SKM-1 (cell line): ENCODE data around the gene RAVER1.
A peak's percentile ranks its signal among the peaks of the same experiment; 100 is the strongest.
"Not testable (repeated sequence)": the region's sequence is repeated elsewhere in the genome, so short reads cannot be mapped to it uniquely, and the experiment has no call there.

ENCODE experiments used
- DNase-seq: peaks from one replicate; lab custom pipeline; 2025; ENCODE audit not compliant: unreplicated experiment; lab: John Stamatoyannopoulos, UW

The RAVER1 gene

GRCh38 chr19:10346509-10346908, 13.2 kb upstream of the RAVER1 start:
- DNase-seq, result peak; percentile 60

DNA sequence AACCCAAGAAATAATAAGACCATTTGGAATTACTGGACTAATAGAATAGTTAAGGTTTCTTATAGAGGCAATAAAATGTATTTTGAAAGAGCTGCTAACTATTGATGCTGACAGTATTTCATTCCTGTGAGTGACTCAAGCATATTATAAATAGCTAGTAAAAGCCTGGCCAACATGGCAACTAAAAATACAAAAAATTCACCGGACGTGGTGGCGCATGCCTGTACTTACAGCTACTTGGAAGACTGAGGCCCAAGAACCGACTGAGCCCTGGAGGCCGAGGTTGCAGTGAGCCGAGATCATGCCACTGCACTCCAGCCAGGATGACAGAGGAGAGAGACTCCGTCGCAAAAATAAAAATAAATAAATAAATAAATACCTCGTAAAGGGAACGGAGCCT, 11.5 kb upstream of the RAVER1 start:
- no peak for DNase-seq

- DNase-seq, result no peak
Measured at GRCh38 chr19:10343495-10343894, 10.2 kb upstream of the RAVER1 start.

- DNase-seq, result no peak
Measured at GRCh38 chr19:10339977-10340376, 6.6 kb upstream of the RAVER1 start.

GRCh38 chr19:10339380-10339960, 6.1 kb upstream of the RAVER1 start, which contains the start of gene ICAM3:
TSS of gene ICAM3 (minus strand) at chr19:10339624. CDS start at chr19:10339614, 10 bp downstream.
- peak; percentile 53 for DNase-seq

DNA sequence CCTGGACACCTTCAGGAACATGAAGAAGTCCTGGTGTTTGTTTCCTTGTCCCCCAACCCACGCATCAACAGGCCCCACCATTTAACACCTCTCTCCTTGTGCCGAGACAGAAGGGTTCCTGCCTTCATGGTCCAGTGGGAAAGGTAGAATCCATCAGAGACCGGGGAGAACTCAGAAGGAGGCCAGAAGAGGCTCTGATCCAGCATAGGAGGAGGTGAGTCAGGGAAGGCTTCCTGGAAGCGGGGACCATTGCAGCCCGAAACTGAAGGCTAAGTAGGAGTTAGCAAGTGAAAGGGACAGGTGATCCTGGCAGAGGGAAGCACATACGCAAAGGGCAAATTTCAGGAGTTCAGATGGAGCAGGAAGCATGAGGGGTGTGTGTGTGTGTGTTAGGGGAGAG, 5.6 kb upstream of the RAVER1 start:
- no peak for DNase-seq

DNA sequence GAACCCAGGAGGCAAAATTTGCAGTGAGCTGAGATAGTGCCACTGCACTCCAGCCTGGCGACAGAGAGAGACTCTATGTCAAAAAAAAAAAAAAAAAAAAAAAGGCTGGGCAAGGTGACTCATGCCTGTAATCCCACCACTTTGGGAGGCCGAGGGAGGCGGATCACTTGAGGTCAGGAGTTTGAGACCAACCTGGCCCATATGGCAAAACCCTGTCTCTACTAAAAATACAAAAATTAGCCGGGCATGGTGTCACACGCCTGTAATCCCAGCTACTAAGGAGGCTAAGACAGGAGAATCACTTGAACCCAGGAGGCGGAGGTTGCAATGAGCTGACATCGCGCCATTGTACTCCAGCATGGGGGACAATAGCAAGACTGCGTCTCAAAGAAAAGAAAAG, 3.4 kb upstream of the RAVER1 start:
- DNase-seq, result not testable (repeated sequence)

DNA sequence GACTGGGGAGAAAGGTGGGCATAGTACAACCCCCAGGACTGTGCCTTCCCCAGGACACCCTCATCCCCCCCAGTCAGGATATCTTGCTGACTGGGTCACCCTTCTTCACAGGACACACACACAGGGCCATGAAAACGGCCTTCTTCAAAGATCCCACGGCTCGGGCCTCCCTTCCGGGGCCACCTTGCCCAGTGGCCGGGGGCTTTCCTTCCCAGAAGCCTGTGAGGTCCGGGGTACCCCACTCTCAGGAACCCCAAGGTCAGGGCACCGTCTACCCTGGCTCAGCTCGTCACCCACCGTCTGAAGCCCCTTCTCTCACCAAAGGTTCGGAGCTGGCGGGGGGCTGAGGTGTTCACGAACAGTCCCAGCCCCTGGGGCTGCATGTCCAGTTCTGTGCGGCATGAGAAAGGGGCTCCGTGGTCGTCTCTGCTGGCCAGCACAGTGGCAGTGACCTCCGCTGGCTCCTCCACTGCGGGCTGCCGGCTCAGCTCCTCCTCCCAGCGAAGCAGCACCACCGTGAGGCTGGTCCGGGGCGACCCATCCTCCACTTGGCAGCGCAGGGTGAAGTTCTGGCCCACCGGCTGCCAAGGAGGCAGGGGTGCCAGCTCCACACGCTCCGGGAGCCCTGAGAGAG, 2.1 kb upstream of the RAVER1 start:
- no peak for DNase-seq

- DNase-seq, result no peak
Measured at GRCh38 chr19:10334588-10335351, 1.4 kb upstream of the RAVER1 start.

DNA sequence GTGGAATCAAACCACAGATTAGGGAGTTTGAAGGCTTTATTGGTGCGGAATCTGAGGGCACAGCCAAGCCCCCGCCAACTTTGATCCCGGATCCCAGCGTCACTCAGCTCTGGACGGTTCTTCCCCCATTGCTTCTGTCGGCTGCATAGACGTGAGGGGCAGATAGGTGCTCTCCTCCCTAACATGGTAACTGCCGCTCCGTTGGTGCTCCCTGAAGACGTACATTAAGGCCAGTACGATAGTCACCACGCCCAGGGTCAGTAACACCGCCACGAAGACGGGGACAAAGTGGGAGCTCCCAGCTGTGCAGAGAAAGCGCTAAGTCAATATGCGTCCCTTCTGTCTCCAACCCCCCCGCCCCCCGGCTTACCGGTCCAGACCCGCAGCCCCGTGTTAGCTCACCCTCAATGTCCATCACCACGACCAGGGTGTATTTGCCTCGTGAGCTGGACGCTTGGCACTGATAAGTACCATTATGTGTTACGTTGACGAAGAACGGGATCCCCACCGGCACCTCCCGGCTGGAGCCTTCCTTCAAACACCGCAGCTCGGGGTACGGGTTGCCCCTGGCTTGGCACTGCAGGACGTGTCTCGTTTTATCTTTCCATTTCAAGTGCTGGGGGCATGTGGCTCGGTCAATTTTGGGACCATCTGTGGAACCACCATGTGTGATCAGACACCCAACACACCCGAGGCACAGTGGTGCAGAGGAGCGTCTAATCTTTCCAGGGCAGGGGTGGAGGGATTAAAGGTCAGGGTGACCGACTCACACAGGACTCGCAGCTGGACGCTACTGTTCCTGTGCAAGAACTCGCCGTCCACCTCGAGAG, 644 bp upstream of the RAVER1 start:
- no peak for DNase-seq

GRCh38 chr19:10332158-10332964, 968 bp downstream of the RAVER1 start:
- no peak for DNase-seq

DNA sequence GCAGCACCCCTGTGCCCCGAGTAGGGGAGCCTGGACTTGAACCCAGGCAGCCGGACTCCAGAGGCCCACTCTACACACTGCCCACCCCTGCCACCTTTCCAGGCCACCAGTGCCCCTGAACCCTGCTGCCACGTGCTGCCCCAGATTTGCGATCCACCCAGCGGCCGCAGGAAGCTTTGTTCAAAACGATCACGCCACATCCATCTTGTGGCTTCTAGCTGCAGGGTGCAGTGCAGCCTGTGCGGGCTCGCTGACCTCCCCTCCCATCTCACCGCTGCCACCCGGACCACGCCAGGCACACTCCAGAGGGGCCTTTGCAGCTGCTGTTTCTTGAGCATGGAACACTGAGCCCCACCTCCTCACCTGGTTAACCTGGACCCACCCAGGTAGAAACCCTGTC, 3.8 kb downstream of the RAVER1 start:
- DNase-seq, result no peak

- DNase-seq, result no peak
Measured at GRCh38 chr19:10328558-10329429, 4.5 kb downstream of the RAVER1 start.

DNA sequence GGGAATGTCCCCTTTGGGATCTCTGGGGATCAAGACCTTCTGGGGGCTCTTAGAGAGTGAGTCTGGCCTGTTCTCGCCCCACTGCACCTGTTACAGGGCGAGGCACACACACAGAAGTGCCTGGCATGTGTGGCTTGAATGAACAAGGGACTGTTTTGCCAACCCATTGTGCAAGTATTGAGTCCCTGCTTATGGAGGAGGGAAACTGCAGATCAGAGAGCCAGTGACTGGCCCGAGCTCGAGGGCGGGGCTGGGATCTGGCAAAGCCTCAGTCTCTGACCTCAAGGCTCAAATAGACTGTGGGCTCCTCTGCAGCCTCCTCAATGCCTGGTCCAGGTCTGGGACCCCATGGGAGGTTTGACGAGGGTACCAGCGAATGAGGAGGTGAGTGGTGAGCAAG, 5.5 kb downstream of the RAVER1 start:
- DNase-seq, result no peak

DNA sequence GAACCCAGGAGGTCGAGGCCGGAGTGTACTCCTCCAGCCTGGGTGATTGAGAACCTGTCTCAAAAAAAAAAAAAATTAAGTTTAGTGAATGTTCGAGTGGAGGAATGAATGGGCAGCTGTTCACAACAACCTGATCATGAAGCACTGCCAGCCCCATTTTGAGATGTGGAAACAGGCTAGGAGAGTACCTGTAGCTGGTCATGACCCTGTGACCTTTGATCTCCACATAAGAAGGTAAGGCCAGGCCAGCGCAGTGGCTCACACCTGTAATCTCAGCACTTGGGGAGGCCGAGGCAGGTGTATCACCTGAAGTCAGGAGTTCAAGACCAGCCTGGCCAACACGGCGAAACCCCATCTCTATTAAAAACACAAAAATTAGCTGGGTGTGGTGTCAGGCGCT, 7.6 kb downstream of the RAVER1 start:
- no peak for DNase-seq

DNA sequence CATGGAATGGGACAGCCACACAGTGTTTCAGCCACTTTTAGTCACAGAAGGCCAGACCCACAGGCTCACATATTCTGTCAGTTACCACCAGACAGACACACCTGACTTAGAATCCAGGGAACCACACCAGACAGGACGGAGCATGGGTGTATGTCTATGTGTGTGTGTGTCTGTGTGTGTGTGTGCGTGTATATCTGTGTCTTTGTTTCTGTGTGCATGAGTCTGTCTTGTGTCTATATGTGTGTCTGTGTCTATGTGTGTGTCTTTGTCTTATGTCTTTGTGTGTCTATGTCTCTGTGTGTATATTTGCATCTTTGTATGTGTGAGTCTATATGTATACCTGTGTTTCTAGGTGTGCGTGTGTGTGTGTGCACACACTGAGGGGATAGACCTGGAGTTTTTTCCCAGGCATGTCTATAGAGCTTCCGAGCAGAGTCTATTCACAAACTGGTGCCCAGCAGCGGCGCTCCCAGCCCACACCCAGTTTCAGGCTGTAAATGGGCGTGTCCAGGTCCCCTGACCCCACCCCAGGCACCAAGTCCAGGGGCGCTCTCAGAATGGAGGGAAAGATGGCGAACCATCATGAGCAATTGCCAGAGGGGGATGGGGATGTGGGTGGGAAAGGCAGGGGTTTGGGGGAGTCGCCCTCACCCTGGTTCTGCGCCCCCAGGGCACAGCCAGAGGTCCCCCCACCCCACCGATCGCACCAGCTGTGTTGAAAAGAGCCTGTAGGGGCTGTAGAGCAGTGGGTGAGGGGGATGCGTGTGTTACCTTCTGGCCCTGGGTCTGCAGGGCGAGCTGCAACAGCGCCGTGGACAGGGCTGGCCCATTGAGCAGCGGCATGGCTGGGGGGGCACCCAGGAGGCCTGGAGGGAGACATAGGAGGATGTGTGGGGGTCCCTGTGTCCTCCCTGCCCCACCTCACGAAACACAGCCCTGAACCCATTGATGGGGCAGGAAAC, 11.2 kb downstream of the RAVER1 start:
- DNase-seq, result no peak

DNA sequence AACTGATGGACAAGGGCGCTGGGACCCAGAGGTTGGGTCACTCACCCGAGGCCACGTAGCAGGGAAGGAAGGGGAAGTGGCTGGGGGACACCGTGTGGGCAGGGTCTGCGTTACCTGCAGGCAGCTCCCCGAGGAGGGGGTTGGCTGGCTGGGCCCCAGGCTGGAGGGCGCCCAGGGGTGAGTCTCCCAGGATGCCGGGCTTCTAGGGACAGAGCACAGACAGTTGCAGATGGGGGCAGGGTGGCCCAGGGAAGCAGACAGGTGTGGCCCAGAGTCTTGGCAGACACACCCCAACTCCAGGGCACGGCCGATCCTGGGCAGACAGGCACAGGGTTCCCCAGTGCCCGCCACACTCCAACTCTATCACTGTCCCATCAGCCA, 11.9 kb downstream of the RAVER1 start:
- DNase-seq, result no peak

DNA sequence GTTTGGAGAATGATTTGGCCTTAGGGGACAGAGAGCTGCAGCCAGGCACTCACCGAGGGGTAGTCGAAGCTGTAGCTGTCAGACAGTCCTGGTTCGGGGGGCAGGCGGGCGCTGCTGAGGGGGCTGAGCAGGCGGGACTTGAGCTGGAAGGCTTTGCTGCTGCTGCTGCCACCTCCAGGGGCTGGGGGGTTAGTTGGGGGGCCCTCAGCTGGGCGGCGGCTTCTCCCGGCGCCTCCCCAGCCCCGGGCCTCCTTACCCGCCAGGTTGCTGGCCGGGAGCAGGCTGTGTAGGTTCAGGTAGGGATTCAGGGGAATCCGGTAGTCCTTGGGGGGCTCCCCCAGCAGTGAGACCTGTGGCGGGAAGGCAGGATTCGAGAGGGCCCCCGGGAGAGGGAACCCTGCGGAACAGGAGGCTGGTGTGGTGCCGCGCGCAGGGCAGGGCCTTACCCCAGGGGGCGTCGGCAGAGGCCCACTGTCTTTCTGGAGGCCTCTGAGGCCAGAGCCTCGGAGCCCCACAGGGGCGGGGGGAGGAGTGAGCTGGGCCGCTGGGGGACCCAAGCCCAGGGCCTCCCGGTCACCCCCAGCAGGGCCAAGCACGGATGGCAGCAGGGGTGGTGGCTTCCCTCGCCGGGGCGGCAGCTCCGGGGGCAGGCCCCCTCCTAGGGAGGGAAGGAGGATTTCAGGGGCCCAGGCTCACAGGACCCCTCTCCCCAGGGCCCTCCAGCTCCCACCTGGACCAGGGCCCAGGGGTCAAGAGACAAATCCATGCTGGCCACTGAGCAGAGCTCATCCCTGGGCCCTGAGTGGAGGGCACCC, 12.5 kb downstream of the RAVER1 start:
- no peak for DNase-seq
